NCI-H1092 (cell line): ENCODE results near the gene ACE2.

Experiments
- DNase-seq: peaks from one replicate; lab custom pipeline; 2025; lab: John Stamatoyannopoulos, UW

Gene ACE2

DNA sequence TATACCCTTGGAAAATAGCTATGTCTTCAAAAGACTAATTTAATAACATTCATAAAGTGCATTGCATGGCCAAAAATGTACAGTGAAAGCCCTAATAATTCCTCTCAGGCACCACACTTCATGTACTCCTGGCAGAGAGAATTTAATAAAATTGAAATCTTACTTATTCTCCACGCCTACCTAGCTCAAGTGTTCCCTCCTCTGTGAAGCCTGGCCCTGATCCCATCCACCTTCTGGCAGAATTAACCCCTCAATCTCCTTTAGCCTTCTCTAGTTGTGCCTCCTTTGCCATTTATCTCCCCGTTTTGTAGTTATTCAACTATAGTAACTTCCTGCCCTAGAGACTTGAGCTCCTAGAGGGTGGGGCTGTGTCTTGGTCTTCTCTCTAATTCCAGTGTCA is 26.7 kb downstream of the ACE2 start:
- DNase-seq: no peak

DNA sequence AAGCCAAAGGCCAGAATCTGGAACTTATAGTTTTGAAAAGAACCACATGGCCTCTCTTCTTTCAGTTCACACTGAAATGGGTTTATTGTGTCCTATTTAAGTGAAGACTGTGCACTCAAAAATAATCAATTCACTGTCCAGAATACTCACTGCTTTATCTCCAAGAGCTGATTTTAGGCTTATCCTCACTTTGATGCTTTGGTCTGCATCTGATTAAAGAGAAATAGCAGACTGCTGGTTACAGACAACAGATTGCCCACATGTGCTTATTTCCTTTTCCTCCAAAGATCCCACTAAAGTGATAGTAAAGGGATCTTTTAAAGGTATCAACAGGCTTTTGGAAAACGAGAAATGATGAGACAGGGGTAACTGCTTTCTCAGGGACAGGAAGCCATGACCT is 30.6 kb downstream of the ACE2 start:
- DNase-seq: no peak

DNA sequence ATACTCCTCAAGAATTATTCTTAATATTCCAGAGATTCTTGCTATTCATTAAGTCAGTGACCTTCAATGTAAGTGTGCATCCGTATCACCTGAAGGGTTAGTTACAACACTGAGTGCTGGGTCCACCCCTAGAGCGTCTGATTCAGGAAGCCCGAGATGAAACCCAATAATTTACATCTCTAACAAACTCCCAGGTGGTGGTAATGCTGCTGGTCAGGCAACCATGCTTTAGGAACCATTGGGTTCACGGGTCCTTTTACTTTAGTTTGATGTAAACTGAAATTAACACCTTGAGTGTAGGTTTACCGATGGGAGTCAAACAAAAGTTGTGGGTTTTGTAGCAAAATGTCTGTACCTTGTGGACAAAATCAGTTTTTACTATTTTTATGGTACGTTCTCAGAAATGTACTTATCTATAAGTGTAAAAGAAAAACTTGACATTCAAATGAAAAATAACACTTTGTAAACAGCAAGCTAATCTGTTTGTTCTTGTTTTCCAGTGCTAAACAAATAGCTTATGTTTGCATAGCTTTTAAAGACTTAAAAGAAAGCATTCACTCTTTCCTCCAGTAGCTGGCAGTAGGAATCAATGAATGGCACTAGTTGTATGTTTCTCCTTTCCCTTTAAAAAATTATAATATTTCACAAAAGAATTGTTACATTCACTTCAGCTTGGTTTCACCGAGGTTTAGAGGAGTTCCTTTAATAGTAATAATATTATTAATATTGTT is 32.7 kb downstream of the ACE2 start:
- DNase-seq: no peak

DNA sequence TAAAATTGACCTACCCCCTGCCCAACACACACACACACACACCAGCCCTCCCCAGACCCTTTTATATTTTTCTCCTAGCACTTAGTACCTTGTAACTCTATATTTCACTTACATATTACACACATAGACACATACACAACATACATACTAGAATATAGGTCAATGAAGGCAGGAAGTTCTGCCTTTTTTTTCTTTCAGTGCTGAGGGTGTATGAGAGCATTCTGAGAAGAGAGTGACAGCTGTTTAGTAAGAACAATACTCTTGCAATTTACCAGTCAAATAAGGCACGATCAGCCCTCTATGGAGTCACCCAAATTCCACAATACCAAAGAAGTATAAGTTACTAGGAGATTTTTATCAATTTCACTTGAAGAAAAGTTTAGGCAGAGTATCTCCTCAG is 33.5 kb downstream of the ACE2 start:
- no peak for DNase-seq

DNA sequence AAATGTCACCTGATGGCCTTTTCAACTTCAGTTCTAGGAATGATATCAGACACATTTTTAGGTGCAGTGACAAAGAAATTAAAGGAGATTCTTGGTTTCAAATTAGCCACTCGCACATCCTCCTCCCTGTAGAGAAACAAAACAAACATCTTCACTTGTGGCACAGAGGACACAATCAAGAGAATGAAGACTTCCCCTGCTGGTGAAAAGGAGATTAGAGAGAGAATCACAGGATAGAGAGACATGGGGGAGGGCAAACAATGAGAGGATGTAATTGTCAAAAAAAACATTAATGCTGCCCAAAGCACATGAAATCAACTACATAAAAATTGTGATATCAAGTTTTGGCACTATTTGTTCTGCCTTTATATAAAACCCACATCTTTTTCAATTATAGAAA is 34.5 kb downstream of the ACE2 start:
- DNase-seq: no peak

DNA sequence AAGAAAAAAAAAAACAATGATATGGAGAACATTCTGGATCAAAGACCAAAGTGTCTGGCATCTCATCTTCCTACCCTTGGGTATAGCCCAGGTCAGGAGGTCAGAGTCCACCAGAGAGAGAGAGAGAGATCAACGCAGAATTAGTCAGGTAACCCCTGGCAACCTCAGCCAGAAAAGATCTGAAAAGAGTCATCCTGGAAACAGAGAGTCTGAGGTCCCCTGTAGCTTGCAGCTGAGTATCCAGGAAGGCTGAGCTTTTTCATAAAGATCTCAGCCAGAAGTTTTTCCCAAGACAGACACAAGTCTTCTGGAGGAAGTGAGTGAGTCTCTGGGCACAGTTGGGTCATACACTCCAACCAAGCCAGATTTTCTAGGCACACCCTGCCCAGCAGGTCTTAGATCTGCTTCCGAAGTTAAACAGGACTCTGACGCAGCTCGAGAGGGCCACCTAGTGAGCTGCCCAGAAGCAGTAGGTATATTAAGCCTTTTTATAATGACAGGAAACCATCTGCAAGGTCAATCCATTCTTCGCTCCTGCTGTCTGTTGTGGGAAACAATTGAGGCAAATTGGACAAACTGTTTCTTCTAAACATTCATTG is 35.7 kb downstream of the ACE2 start:
- peak; percentile 52 for DNase-seq

DNA sequence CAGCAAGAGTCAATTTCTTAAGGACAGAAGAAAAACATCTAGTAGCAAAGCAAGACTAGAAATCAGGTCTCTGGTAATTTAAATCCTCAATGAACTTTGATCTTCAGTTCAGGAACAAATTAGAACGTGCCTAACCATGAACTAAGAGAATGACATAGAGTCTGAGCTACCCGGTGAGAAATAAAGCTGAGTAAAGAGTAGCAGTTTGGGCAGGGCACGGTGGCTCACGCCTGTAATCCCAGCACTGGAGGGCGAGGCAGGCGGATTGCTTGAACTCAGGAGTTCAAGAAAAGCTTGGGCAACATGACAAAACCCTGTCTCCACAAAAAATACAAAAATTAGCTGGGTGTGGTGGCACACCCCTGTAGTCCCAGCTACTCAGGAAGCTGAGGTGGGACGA is 37.7 kb downstream of the ACE2 start:
- no peak for DNase-seq

DNA sequence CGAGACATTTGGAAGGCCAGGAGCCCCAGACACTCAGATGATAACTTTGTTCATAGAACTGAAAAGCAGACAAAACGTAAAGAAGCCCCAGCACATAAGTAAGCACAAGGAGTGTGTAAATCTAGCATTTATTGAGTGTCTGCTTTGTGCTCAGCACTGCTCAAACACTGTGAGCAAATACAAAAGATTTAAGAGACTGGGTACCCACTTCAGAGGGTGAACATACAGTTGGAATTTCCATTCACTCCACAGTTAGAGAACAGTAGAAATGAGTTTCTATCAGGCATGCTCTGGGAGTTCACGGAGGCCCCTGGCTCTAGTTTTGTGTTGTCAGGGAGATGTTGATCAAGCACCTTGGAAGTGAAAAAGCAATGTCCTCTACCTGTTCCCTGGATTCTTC is 39.8 kb downstream of the ACE2 start:
- DNase-seq: no peak

DNA sequence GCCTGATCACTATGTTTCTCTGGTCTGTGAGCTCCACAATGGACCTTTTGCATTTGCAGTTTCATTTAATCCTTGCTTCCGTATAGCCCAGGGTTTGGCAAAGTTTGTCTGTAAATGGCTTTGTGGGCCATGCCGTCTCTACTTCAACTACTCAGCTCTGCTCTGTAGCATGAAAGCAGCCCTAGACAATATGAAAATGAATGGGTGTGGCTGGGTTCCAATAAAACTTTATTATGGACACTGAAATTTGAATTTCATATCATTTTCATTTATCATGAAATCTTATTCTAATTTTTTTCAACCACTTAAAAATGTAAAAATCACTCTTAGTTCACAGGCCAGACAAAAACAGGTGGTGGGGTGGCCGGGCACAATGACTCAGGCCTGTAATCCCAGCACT is 41.5 kb downstream of the ACE2 start:
- DNase-seq: no peak

DNA sequence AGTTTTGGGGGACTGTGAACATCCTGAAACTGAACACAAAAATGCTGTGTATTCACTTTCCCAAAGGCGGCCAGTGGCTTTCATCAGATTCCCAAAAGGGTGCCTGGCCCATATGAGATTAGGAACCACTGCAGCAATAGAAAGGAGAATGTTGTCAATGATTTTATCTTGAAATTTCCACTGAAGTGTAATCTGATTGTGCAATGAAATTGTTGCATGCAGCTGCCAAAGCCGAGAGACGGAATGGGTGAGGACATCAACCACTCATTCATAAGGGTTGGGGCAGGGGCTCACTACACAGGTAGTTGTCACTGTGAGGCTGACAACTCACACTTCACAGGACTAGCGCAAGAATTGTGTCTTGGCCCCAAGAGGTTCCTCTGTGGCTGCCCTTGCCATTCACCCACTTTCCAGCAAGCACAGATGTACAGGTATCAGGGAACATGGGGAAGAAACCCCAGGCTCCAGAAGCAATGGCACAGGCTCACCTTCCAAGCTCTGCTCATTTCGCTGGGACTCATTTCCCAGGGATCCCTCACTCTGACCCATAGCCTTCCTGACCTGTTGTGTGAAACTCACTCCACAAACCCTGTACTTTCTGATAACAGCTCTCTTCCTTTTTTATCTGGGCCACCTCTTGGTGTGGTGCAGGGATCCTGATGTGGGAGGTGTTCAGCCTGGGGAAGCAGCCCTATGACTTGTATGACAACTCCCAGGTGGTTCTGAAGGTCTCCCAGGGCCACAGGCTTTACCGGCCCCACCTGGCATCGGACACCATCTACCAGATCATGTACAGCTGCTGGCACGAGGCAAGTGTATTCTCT is 51.4 kb downstream of the ACE2 start:
- DNase-seq: no peak

DNA sequence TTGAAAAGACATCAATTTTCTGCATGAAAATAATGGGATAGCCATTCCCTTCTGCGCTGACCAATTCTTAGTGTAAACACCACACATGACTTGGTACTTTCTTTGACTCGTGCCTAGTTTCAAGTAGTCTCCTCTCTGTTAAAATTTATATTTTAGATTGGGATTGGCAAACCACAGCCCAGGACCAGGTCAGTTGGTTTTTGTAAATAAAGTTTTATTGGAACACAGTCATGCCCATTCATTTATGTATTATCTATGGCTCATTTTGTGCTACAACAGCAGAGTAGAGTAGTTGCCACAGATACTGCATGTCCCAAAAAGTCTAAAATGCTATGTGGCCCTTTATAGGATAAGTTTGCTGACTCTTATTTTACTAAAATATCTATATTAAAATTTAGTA is 53.4 kb downstream of the ACE2 start:
- no peak for DNase-seq

DNA sequence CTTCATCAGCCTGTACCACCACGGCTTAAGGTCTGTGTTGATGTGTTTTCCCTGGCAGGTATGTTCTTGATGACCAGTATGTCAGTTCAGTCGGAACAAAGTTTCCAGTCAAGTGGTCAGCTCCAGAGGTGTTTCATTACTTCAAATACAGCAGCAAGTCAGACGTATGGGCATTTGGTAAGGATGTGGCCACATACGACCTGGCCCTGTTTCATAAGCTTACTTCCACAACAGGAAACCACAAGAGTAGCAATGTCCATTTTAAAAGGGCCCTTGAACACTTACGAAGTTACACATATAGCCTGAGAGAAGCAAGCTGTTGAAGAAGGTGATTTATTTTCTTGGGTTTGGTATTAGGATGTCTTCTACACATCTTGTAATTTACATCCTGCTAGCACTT is 54.0 kb downstream of the ACE2 start:
- no peak for DNase-seq

DNA sequence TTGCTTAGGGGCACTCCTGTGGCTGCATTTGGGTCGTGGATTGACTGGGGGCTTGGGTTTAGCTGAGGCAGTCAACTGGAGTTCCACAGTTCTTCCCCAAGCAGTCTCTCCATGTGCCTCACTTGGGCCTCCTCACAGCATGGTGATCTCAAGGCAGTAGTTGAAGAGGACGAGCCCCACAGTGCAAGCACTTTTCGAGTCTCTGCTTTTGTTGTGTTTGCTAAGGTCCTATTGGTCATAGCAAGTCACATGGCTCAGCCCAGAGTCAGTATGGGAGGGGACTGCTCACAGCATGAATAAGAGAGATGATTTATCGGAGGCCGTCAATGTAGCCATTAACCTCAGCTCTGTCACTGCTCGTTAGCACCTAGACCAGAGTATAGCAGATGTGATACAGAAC is 70.4 kb downstream of the ACE2 start:
- DNase-seq: no peak

DNA sequence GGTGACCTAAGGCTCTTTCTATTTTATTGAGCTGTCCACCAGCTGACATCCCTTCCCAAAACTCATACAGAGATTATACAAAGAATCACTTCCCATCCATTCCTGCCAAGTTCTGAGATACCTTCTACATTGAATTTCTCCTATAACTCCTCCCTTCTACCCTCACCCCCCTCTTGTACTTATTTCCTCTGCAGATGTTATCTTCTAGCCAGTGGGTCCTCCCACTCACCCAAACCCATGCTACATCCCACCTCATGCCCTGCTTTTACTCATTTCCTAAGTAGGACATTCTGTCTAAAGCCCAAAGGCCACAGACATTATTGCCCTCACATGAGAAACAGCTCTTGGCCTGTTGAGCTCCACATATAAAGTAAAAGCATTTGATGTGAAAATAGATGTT is 71.6 kb downstream of the ACE2 start:
- DNase-seq: no peak

DNA sequence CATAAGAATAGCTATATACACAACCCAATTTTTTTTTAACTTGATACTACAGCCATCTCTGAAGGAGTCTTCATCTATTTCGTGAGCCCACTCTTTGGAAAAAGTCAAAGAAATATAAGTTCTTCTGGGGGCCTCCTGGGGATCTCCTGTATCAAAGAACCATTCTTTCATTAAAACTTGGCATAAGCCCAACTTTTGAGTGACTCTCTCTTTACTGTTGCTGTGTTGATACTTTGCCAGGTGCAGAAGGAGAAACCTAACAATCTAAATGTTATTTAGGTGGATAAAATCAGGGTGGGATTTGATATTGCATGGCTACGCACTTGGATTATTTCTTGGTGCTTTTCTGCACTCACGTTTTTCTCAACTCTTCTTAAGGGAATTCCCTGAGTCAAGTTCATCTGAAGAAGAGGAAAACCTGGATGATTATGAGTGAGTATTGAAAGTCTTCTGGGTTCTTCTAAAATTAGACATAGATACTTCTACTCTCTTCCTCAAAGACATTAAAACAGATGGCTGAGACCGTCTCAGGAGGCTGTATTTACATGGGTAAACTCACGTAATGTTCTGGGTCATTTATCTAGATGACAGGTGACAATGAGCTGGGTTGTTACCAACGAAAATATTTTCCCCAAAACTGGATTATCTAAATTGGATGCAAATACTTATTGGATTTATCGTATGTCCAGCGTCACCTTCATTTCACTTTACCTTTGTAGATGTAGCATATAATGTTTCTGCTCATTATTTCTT is 74.9 kb downstream of the ACE2 start:
- DNase-seq: peak; percentile 60

DNA sequence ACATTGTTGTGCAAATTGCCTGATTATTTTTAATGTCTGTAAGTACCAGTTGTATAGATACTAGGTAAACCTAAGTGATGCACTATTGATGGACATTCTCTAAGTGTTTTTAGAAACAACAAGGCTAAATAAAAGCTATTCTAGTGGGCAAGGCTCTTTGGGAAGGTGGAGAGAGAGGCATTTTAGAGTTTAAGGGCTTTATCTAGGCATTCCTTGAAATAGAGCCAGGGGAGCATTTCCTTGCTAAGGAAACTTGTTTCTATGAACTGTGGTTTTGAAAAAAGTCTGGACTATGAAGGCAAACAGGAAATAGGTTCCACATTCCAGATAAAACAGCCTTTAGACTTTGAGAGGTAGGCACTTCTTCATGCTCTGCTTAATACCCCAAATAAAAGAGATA is 76.3 kb downstream of the ACE2 start:
- no peak for DNase-seq

DNA sequence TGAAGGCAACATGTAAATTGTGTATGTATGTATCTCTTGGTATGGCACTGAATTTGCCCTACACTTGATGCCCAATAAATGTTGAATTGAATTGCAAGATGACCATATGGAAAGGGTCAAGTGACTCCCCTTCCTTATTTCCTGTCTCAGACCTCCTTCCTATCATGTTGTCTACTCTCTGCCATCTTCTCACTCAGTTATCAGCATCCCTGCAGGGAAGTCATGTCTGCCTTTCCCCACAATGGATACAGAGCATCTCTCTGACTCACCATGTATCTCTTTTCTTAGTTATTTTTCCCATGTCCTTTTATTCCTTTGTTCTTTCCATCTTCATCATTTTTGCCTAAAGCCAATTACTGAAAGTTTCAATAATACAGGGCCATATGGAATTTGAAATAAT is 77.7 kb downstream of the ACE2 start:
- DNase-seq: no peak

DNA sequence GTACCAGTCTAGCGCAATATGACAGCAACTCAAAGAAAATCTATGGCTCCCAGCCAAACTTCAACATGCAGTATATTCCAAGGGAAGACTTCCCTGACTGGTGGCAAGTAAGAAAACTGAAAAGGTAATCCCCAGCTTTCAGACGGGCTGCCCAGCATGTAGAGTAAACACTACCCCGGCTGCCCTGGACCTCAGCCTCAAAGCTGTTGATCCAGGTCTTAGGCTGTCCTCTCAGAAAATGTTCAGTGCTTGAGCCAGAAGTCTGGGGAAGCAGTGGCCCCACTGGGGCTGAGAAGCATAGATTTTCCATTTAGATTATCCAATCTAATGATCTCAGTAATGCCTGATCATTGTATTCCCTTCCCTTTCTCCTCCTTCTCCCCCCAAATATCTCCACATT is 78.3 kb downstream of the ACE2 start:
- no peak for DNase-seq

DNA sequence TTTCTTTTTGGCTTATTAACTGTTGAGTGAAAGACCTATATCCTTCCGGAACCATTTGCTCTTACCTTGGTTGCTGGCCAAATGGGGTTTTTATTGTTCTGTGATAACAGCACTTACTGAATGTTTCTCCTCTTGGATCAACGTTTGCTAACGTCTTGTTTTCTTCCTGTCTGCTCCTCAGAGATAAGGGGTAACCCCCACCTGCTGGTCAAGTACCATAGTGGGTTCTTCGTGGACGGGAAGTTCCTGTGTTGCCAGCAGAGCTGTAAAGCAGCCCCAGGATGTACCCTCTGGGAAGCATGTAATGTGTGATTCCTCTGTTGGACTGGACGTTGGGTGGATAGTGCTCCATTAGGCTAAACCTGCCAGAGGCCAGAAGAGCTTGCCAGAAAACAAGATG is 84.8 kb downstream of the ACE2 start:
- DNase-seq: peak; percentile 31

DNA sequence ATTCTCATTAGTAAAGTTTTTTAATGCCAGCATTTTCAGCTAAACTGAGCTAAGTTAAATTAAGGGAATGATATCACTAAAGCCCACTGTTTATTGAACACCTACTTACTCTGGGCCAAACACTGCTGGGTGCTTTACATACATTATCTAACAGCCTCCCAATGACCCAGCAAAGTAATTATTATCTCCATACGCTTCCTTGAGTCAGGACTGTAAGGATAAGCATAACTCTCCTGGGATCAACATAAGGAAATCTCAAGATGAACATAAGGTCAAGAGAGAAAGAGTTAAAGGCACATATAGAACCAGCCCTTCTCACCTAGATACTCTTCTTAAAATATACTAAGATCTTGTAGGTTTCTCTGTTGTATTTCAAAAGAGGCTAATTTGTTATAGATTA is 86.5 kb downstream of the ACE2 start:
- no peak for DNase-seq

DNA sequence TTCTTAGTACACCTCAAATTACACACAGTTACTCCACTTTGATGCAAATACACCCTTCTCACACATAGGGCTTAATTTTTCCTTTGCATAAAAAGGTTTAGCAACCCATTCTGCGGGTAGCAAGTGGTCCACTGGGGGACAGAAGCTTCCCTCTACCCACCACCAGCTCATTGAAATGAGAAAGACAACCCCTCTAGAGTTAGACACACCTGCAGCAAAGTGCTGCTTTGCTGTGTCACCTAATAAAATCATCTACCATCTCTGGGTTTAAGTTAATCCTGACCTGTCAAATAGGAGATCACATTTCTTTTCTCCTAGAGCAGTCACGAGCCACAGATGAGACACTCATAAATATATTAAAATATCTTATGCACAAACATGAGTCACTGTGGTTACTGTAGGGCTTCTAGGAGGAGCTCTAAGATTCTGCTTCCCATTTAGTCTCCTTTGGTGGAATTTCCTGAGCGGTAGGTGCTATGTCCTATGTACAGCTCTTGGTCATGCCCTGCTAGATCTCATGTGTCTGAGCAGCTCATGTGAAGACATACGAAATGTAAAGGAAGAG is 88.3 kb downstream of the ACE2 start:
- DNase-seq: no peak

DNA sequence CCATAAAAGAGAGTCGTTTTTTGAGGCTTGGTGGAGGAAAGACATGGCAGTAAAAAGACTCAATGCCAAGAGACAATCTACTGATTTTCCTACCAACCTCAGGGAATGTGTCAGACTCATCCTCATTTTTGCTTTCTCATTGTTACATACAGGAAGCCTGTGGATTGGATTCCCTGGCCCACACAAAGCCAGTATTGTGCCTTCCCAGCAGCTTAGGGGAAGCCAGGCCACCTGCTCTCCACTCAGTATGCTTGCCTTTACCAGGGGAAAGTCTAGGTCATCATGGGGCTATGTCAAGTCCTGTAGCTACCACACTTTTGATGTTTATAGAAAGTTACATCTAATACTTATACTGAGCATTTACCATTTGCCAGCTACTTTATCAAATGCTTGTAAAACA is 89.2 kb downstream of the ACE2 start:
- no peak for DNase-seq
